K562 (cell line): Measurements from ENCODE around the gene GZMH. TPM values are rescaled to one million over a fixed set of nuclear protein-coding genes. Genes with fewer than 3 reads are reported as not detected.

Experiments used
- ATAC-seq: fragments of 200-7000 bp; cut with Tn5 transposase; 3 replicates; pipeline ENCODE4 v1.9.1; 2020; ENCODE audit warnings: moderate library complexity
- BruUV-seq: library from RNA; stranded (reverse); fragments of 400-500 nt; replicated peaks from 2 replicates; lab custom pipeline; 2021; lab: Mats Ljungman, UMichigan
- CTCF ChIA-PET: fragments of 300-600 bp; formaldehyde crosslinking; extraction: SDS; loops from one replicate; lab custom pipeline; 2021; ENCODE audit warnings: low intra/inter-chr PET ratio; lab: Yijun Ruan, JAX
- POLR2A ChIA-PET: fragments of 300-600, 350-650 bp; sonication (Branson Sonifier 250); formaldehyde crosslinking; extraction: SDS; loops from one replicate; lab custom pipeline; 2021; ENCODE audit warnings: antibody characterized with exemption, inconsistent platforms; lab: Yijun Ruan, JAX
- DNase-seq, 4 experiments: peaks; one replicate each; pipeline versions ENCODE4 v3.0.0 to v3.0.0-alpha.2; 2011 to 2018; ENCODE audit warnings: low spot score in 3 of 4, mixed read lengths in 3 of 4; ENCODE audit errors: extremely low read depth in 1 of 4
- FAIRE-seq: peaks from 2 replicates; lab custom pipeline; 2011; peaks lifted over from hg19 to GRCh38; lab: Jason Lieb, UNC
- H2AFZ ChIP-seq: 2 replicates; pipeline ENCODE4 v1.6.0; 2011; ENCODE audit warnings: low read depth, low read length, control low read depth, inconsistent platforms
- H3K27ac ChIP-seq: fragments of 200-600 bp; 3 replicates; pipeline ENCODE4 v1.8.0; 2011; ENCODE audit warnings: low read depth, mild to moderate bottlenecking, control low read depth, inconsistent platforms, low read length, moderate library complexity, mixed read lengths; ENCODE audit errors: extremely low read depth
- H3K27me3 ChIP-seq, 2 experiments: fragments of 300-600 bp in 1 of 2; 2 replicates in 1 of 2; 3 replicates in 1 of 2; pipeline versions ENCODE4 v1.6.0 to v1.8.0; 2011; ENCODE audit warnings: inconsistent platforms in 2 of 2, low read length in 2 of 2, mild to moderate bottlenecking in 1 of 2, mixed read lengths in 1 of 2, moderate library complexity in 1 of 2; ENCODE audit not compliant: control insufficient read depth in 2 of 2, insufficient read depth in 2 of 2
- H3K36me3 ChIP-seq: fragments of 300-600 bp; 3 replicates; pipeline ENCODE4 v1.8.0; 2011; ENCODE audit warnings: mild to moderate bottlenecking, low read length, inconsistent platforms; ENCODE audit not compliant: control insufficient read depth, insufficient read depth
- H3K4me1 ChIP-seq, 2 experiments: fragments of 200-600 bp in 1 of 2; replicated peaks in 1 of 2; 2 replicates in 1 of 2; 3 replicates in 1 of 2; pipeline versions ENCODE4 v1.5.1 to v1.8.0; 2011; ENCODE audit warnings: inconsistent platforms in 2 of 2, low read length in 2 of 2, mild to moderate bottlenecking in 1 of 2, mixed read lengths in 1 of 2, moderate library complexity in 1 of 2; ENCODE audit not compliant: control insufficient read depth in 2 of 2, insufficient read depth in 2 of 2
- H3K4me2 ChIP-seq: 2 replicates; pipeline ENCODE4 v1.6.1; 2011; ENCODE audit warnings: low read length, control low read depth, inconsistent platforms, mixed read lengths; ENCODE audit not compliant: insufficient read depth
- H3K4me3 ChIP-seq: fragments of 200-600 bp; sonication (generic), shearing (Covaris generic); 2 replicates; pipeline ENCODE4 v1.5.1; 2016; ENCODE audit warnings: control low read depth, inconsistent platforms
- H3K79me2 ChIP-seq: fragments of 200-600 bp; 3 replicates; pipeline ENCODE4 v1.8.0; 2011; ENCODE audit warnings: low read length, inconsistent platforms; ENCODE audit not compliant: control insufficient read depth, insufficient read depth
- H3K9ac ChIP-seq, 2 experiments: 2 replicates each; pipeline versions ENCODE4 v1.6.0 to v1.6.1; 2011; ENCODE audit warnings: low read depth in 2 of 2, low read length in 2 of 2, control low read depth in 1 of 2, inconsistent platforms in 1 of 2, mild to moderate bottlenecking in 1 of 2, mixed read lengths in 1 of 2; ENCODE audit not compliant: insufficient read depth in 1 of 2
- H3K9me1 ChIP-seq: one replicate; pipeline ENCODE4 v1.6.0; 2011; ENCODE audit warnings: inconsistent platforms, mild to moderate bottlenecking, low read length, moderate library complexity; ENCODE audit not compliant: control insufficient read depth, insufficient read depth
- H3K9me3 ChIP-seq: replicated peaks from 2 replicates; pipeline ENCODE4 v1.5.1; 2011; ENCODE audit warnings: low read depth, low read length, inconsistent platforms; ENCODE audit not compliant: control insufficient read depth, insufficient read depth
- H4K20me1 ChIP-seq: replicated peaks from 2 replicates; pipeline ENCODE4 v1.6.1; 2011; ENCODE audit warnings: low read length, inconsistent platforms, mixed read lengths; ENCODE audit not compliant: control insufficient read depth, insufficient read depth
- CREBBP ChIP-seq: IDR thresholded peaks from one replicate; pipeline ENCODE4 v1.6.1; 2012; ENCODE audit warnings: low read depth, mild to moderate bottlenecking, control low read depth, inconsistent platforms, low read length
- NR2F6 ChIP-seq: fragments of 450-650 bp; formaldehyde crosslinking; IDR thresholded peaks from 2 replicates; pipeline ENCODE4 v1.4.0; 2020; ENCODE audit warnings: mild to moderate bottlenecking
- RFX5 ChIP-seq: IDR thresholded peaks from 2 replicates; pipeline ENCODE4 v1.6.1; 2011; ENCODE audit warnings: low read depth, mild to moderate bottlenecking, improper control_type of control experiment, low read length
- ZNF277 ChIP-seq: fragments of 250-450 bp; sonication (Bioruptor Pico); IDR thresholded peaks from 2 replicates; pipeline ENCODE4 v1.8.0; 2022; ENCODE audit warnings: inconsistent platforms, mild to moderate bottlenecking, moderate library complexity, borderline replicate concordance
- WGBS: fragments of 100-300 bp; shearing (Covaris generic); methylation state at CpG from one replicate; pipeline ENCODE4 v1.1.6; 2016; ENCODE audit warnings: low coverage, mixed read lengths; ENCODE audit not compliant: insufficient coverage; ENCODE audit errors: missing lambda C conversion rate; 5-methylcytosine and 5-hydroxymethylcytosine counted together
- in situ Hi-C: fragments of 300-500 bp; cut with MboI; formaldehyde crosslinking; loops from 4 replicates; pipeline ENCODE4 v1.15.0; 2018; ENCODE audit warnings: inconsistent platforms, mixed read lengths
- intact Hi-C: fragments of 100-400 bp; cut with micrococcal nuclease; formaldehyde crosslinking; loops from 2 replicates; pipeline ENCODE4 v1.14.2; 2022
- polyA plus RNA-seq, 8 experiments: library from polyadenylated mRNA; depleted of rRNA in 4 of 8; stranded (reverse) in 5 of 8; unstranded in 3 of 8; fragments of >200 nt; fragmentation: Nextera tagmentation in 2 of 8; fragmentation: Illumina TruSeq in 1 of 8; extraction: Ambion mirVana in 2 of 8; extraction: Trizol in 1 of 8; gene quantifications; 2 replicates each; pipeline versions ENCODE4 v1.2.1 to v1.2.3, GENCODE V29; 2011 to 2014; ENCODE audit warnings: inconsistent platforms in 1 of 8, missing spikeins in 1 of 8
- total RNA-seq, 7 experiments: library from RNA; depleted of rRNA in 6 of 7; stranded (reverse); fragments of >200 nt in 6 of 7; fragmentation: Illumina TruSeq in 2 of 7; extraction: Trizol in 2 of 7; gene quantifications; 2 replicates each; pipeline versions ENCODE4 v1.2.1 to v1.2.3, GENCODE V29; 2011 to 2021; ENCODE audit warnings: low replicate concordance in 1 of 7

The GZMH gene
- total and polyA plus RNA-seq, 9 of the 15 experiments (the other 6 are each of a cell fraction or from before 2014, with no cell fraction given): not detected

- CTCF ChIA-PET: no interaction called here
- H4K20me1 ChIP-seq: no peaks in the 10 kb centered on the region
- POLR2A ChIA-PET: no interaction called here
Observed at GRCh38 chr14:24606297-24606696, 3.2 kb downstream of the GZMH start.

More at GRCh38 chr14:24606297-24606696, 3.2 kb downstream of the GZMH start:
- no TSS peak for BruUV-seq
- Histone ChIP-seq H2AFZ (no peak overlapping the region), H3K4me1 (no peaks in the 10 kb centered on the region), H3K4me2 (no peak overlapping the region), H3K9me1 (no peaks in the 10 kb centered on the region), H3K27me3 (peaks cover 0 to 3% of the 10 kb centered on the region in 2 experiments; a peak in 1 of 5 replicates), H3K9me3 (no peaks in the 10 kb centered on the region), H3K9ac (no peak overlapping the region), H3K79me2 (no peaks in the 10 kb centered on the region), H3K27ac (no peak overlapping the region), H3K36me3 (no peaks in the 10 kb centered on the region), H3K4me3 (no peak overlapping the region)
- TF ChIP-seq CREBBP: no peak
- TF ChIP-seq RFX5: no peak
- TF ChIP-seq NR2F6 (CRISPR knock-in tag): no peak
- TF ChIP-seq ZNF277 (CRISPR knock-in tag): no peak
- 0% methylated on average over 2 of the region's 3 CpGs for WGBS
- DNase-seq: no peak
- no peak for ATAC-seq
- FAIRE-seq: no peak
- intact Hi-C loops: no loop called here
- in situ Hi-C loops: no loop called here
